ENCODE measurements around the gene MBNL1. TPM values are rescaled to one million over a fixed set of nuclear protein-coding genes. Genes with fewer than 3 reads are reported as not detected.

Gene MBNL1
- polyA plus RNA-seq, 4 donors: 39.6 to 48.7 (median 40.6) TPM

DNA sequence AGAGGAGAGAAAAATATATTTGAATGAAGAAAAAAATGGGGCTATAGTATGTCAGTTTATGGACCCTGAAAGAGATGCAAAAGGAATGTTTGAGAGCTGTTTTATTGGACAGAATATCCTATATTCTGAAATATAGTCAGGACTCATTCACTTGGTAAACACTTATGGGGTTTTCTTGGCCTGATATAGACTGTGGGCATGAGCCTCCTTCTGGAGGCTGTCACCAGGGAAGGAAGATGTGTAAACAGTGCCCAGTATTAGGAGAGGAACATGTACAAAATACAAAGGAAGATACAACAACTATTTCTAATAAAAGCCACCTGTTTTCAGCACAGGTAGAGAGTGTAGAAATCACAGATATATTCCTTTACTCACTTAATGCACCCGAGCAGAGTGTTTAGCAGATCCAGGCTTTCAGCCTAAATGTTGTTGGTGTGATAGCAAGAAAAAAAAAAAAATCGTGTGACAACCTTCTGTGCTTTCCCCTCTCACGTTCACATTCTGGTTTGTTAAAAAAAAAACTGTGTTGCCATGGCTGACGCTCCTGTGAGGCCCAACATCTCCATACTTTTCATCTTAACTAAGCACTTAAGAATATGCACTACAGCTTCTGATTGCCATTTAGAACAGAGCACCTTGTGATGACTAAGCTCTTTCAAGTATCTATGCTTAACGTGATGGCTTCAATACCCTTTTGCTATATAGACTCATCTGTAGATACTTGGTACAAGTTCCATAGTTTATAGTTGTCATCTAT is 134.1 kb downstream of the MBNL1 start:
- FAIRE-seq: no peak
- peaks cover 0 to 22% (median 11%) of the 10 kb centered on the region in 3 donors for H3K4me1 ChIP-seq (ENCODE audit: control insufficient read depth in 3 of 3, insufficient read depth in 2 of 3, low read depth in 1 of 3, low read length in 2 of 3)
- no peak overlapping the region for H3K4me3 ChIP-seq (ENCODE audit: low read depth in 1 of 3, low read length in 3 of 3)
- WGBS, 3 donors: 52 to 64% (median 55%) methylated on average over 5 of the region's 5 CpGs
- H3K9me3 ChIP-seq (ENCODE audit: control insufficient read depth in 2 of 2, insufficient read depth in 1 of 2, low read depth in 1 of 2, low read length in 1 of 2): no peaks in the 10 kb centered on the region
- H3K36me3 ChIP-seq (ENCODE audit: control insufficient read depth in 3 of 3, insufficient read depth in 2 of 3, low read depth in 1 of 3, low read length in 3 of 3): no peaks in the 10 kb centered on the region
- H3K27ac ChIP-seq (ENCODE audit: low read depth in 1 of 3, low read length in 2 of 3): peak overlapping the region in 1 of 3 donors; percentile 79
- DNase-seq: no peak
- H3K27me3 ChIP-seq (ENCODE audit: control insufficient read depth in 3 of 3, insufficient read depth in 3 of 3, low read length in 3 of 3): no peaks in the 10 kb centered on the region

- FAIRE-seq (no peak), DNase-seq (peak in 1 of 2 donors; percentile 39)
- Histone ChIP-seq H3K36me3 (ENCODE audit: control insufficient read depth in 3 of 3, insufficient read depth in 2 of 3, low read depth in 1 of 3, low read length in 3 of 3) (no peaks in the 10 kb centered on the region), H3K27me3 (ENCODE audit: control insufficient read depth in 3 of 3, insufficient read depth in 3 of 3, low read length in 3 of 3) (no peaks in the 10 kb centered on the region), H3K9me3 (ENCODE audit: control insufficient read depth in 2 of 2, insufficient read depth in 1 of 2, low read depth in 1 of 2, low read length in 1 of 2) (no peaks in the 10 kb centered on the region), H3K4me3 (ENCODE audit: low read depth in 1 of 3, low read length in 3 of 3) (no peak overlapping the region), H3K4me1 (ENCODE audit: control insufficient read depth in 3 of 3, insufficient read depth in 2 of 3, low read depth in 1 of 3, low read length in 2 of 3) (peaks cover 0 to 22% (median 9%) of the 10 kb centered on the region in 3 donors), H3K27ac (ENCODE audit: low read depth in 1 of 3, low read length in 2 of 3) (peak overlapping the region in 1 of 3 donors; percentile 7)
- 71 to 84% (median 84%) methylated on average over 2 of the region's 2 CpGs for WGBS, 3 donors
These were observed 134.9 kb downstream of the MBNL1 start for GRCh38 chr3:152403632-152404066.

- Histone ChIP-seq H3K36me3 (ENCODE audit: control insufficient read depth in 3 of 3, insufficient read depth in 2 of 3, low read depth in 1 of 3, low read length in 3 of 3) (no peaks in the 10 kb centered on the region), H3K27me3 (ENCODE audit: control insufficient read depth in 3 of 3, insufficient read depth in 3 of 3, low read length in 3 of 3) (no peaks in the 10 kb centered on the region), H3K9me3 (ENCODE audit: control insufficient read depth in 2 of 2, insufficient read depth in 1 of 2, low read depth in 1 of 2, low read length in 1 of 2) (no peaks in the 10 kb centered on the region), H3K4me1 (ENCODE audit: control insufficient read depth in 3 of 3, insufficient read depth in 2 of 3, low read depth in 1 of 3, low read length in 2 of 3) (peaks cover 0 to 19% (median 3%) of the 10 kb centered on the region in 3 donors), H3K27ac (ENCODE audit: low read depth in 1 of 3, low read length in 2 of 3) (no peak overlapping the region), H3K4me3 (ENCODE audit: low read depth in 1 of 3, low read length in 3 of 3) (no peak overlapping the region)
- WGBS, 3 donors: 84 to 95% (median 95%) methylated on average over 1 of the region's 1 CpG
- peak; percentile 15 for FAIRE-seq
- no peak for DNase-seq
These were observed 136.2 kb downstream of the MBNL1 start for GRCh38 chr3:152404976-152405375.

DNA sequence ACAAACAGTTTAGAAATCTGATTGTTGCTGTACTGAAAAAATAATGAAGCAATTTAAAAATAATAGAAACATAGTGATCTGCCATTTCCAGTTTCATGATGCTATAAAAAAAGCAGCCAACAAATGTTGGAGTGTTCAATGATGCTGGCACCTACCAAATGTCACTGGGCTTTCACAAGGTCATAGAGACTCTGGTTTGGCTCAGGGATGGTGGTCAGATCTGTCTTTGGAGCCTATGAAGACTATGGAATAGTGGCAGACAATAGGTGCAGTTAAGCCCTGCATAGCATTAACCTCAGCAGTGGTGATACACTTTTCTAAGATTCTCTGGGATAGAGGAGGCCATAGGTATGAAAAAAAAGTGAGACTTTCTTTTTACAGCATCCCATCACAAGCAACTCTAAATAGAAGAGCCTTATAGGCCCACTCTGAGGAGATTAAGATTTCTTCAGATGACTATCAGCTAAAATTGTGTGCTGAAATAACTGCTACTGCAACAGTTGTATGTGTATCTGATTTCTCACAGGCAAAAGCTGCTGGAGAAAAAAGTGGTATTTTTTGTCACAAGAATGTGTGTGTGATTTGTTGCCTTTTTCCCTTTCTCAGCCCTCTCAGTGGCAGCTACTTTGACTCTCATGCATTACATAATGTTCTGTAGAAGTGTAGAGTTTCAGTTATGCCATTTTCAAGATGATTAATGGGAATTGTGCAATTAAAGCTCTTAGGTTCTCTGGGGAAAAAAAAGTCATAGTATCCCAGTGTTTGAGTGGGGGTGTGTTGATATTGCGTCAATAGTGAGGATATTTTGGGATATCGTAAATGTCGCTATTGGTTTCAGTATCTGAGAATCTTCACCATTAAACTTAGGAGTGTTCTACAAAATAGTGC is 137.4 kb downstream of the MBNL1 start:
- 74 to 93% (median 85%) methylated on average over 3 of the region's 3 CpGs for WGBS, 3 donors
- no peaks in the 10 kb centered on the region for H3K27me3 ChIP-seq (ENCODE audit: control insufficient read depth in 3 of 3, insufficient read depth in 3 of 3, low read length in 3 of 3)
- peaks cover 0 to 15% (median 3%) of the 10 kb centered on the region in 3 donors for H3K4me1 ChIP-seq (ENCODE audit: control insufficient read depth in 3 of 3, insufficient read depth in 2 of 3, low read depth in 1 of 3, low read length in 2 of 3)
- peak overlapping the region in 2 of 3 donors; percentile 11 to 47 for H3K27ac ChIP-seq (ENCODE audit: low read depth in 1 of 3, low read length in 2 of 3)
- H3K36me3 ChIP-seq (ENCODE audit: control insufficient read depth in 3 of 3, insufficient read depth in 2 of 3, low read depth in 1 of 3, low read length in 3 of 3): no peaks in the 10 kb centered on the region
- FAIRE-seq (no peak), DNase-seq (no peak)
- no peaks in the 10 kb centered on the region for H3K9me3 ChIP-seq (ENCODE audit: control insufficient read depth in 2 of 2, insufficient read depth in 1 of 2, low read depth in 1 of 2, low read length in 1 of 2)
- no peak overlapping the region for H3K4me3 ChIP-seq (ENCODE audit: low read depth in 1 of 3, low read length in 3 of 3)

GRCh38 chr3:152413240-152413639 is 144.5 kb downstream of the MBNL1 start:
- WGBS, 3 donors: 75 to 91% (median 80%) methylated on average over 2 of the region's 2 CpGs
- no peak for FAIRE-seq
- Histone ChIP-seq H3K27me3 (ENCODE audit: control insufficient read depth in 3 of 3, insufficient read depth in 3 of 3, low read length in 3 of 3) (no peaks in the 10 kb centered on the region), H3K9me3 (ENCODE audit: control insufficient read depth in 2 of 2, insufficient read depth in 1 of 2, low read depth in 1 of 2, low read length in 1 of 2) (no peaks in the 10 kb centered on the region), H3K4me1 (ENCODE audit: control insufficient read depth in 3 of 3, insufficient read depth in 2 of 3, low read depth in 1 of 3, low read length in 2 of 3) (no peaks in the 10 kb centered on the region), H3K27ac (ENCODE audit: low read depth in 1 of 3, low read length in 2 of 3) (no peak overlapping the region), H3K4me3 (ENCODE audit: low read depth in 1 of 3, low read length in 3 of 3) (no peak overlapping the region), H3K36me3 (ENCODE audit: control insufficient read depth in 3 of 3, insufficient read depth in 2 of 3, low read depth in 1 of 3, low read length in 3 of 3) (peaks cover 0 to 7% (median 0%) of the 10 kb centered on the region in 3 donors)
- no peak for DNase-seq

DNA sequence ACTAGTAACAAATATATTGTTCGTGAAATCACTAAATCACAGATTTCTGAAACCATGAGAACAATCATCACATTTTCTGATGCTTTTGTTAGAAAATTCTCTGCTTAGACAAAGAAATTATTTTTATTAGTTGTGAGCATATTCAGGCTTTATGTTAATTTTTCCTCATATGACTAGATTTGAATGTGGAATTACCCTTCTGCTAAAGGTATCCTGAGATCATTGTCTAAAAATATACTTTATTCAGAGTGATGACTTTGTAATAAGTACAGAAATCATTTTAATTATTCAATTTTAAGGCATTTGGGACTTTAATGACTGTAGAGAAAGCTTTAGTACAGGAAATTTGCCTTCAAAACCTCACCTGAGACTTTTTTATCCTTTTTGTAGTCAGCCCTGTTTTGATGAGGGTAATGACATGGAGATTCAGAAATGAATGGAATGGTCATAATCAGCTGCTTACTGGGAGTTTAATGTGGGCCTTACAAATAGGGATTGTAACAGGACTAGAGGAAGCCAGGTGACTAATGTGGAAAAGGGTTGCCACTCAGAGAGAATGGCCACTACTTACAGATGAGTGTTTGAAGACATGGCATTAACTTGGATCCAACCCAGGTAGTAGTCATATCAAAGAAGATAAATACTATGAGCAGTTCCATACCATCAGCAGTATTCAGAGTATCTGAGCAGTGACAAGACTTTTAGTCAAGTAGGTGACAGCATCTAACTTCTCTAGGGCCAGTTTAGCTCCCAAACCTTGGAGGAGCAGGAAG is 148.3 kb downstream of the MBNL1 start:
- Histone ChIP-seq H3K4me3 (ENCODE audit: low read depth in 1 of 3, low read length in 3 of 3) (no peak overlapping the region), H3K4me1 (ENCODE audit: control insufficient read depth in 3 of 3, insufficient read depth in 2 of 3, low read depth in 1 of 3, low read length in 2 of 3) (no peaks in the 10 kb centered on the region), H3K36me3 (ENCODE audit: control insufficient read depth in 3 of 3, insufficient read depth in 2 of 3, low read depth in 1 of 3, low read length in 3 of 3) (peaks cover 3 to 22% (median 21%) of the 10 kb centered on the region in 3 donors), H3K9me3 (ENCODE audit: control insufficient read depth in 2 of 2, insufficient read depth in 1 of 2, low read depth in 1 of 2, low read length in 1 of 2) (peaks cover 0 to 16% of the 10 kb centered on the region in 2 donors), H3K27ac (ENCODE audit: low read depth in 1 of 3, low read length in 2 of 3) (no peak overlapping the region), H3K27me3 (ENCODE audit: control insufficient read depth in 3 of 3, insufficient read depth in 3 of 3, low read length in 3 of 3) (no peaks in the 10 kb centered on the region)
- 97 to 98% (median 98%) methylated on average over 1 of the region's 1 CpG for WGBS, 3 donors
- FAIRE-seq (no peak), DNase-seq (no peak)

- peak overlapping the region in 1 of 3 donors; percentile 4 for H3K27ac ChIP-seq (ENCODE audit: low read depth in 1 of 3, low read length in 2 of 3)
- no peak for FAIRE-seq
- H3K27me3 ChIP-seq (ENCODE audit: control insufficient read depth in 3 of 3, insufficient read depth in 3 of 3, low read length in 3 of 3): no peaks in the 10 kb centered on the region
- H3K36me3 ChIP-seq (ENCODE audit: control insufficient read depth in 3 of 3, insufficient read depth in 2 of 3, low read depth in 1 of 3, low read length in 3 of 3): peaks cover 3 to 22% (median 21%) of the 10 kb centered on the region in 3 donors
- H3K9me3 ChIP-seq (ENCODE audit: control insufficient read depth in 2 of 2, insufficient read depth in 1 of 2, low read depth in 1 of 2, low read length in 1 of 2): peaks cover 0 to 16% of the 10 kb centered on the region in 2 donors
- H3K4me1 ChIP-seq (ENCODE audit: control insufficient read depth in 3 of 3, insufficient read depth in 2 of 3, low read depth in 1 of 3, low read length in 2 of 3): no peaks in the 10 kb centered on the region
- H3K4me3 ChIP-seq (ENCODE audit: low read depth in 1 of 3, low read length in 3 of 3): no peak overlapping the region
- WGBS, 3 donors: 88 to 94% (median 91%) methylated on average over 7 of the region's 7 CpGs
- no peak for DNase-seq
These were observed 151.0 kb downstream of the MBNL1 start for GRCh38 chr3:152419748-152420147.

DNA sequence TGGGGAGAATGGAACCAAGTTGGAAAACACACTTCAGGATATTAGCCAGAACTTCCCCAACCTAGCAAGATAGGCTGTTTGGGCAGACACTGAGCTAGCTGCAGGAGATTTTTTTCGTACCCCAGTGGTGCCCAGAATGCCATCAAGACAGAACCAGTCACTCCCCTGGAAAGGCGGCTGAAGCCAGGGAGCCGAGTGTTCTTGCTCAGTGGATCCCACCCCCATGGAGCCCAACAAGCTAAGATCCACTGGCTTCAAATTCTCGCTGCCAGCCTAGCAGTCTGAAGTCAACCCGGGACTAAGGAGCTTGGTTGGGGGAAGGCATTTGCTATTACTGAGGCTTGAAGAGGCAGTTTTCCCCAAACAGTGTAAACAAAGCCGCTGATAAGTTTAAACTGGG is 152.4 kb downstream of the MBNL1 start:
- Histone ChIP-seq H3K36me3 (ENCODE audit: control insufficient read depth in 3 of 3, insufficient read depth in 2 of 3, low read depth in 1 of 3, low read length in 3 of 3) (peaks cover 3 to 22% (median 21%) of the 10 kb centered on the region in 3 donors), H3K4me1 (ENCODE audit: control insufficient read depth in 3 of 3, insufficient read depth in 2 of 3, low read depth in 1 of 3, low read length in 2 of 3) (no peaks in the 10 kb centered on the region), H3K27me3 (ENCODE audit: control insufficient read depth in 3 of 3, insufficient read depth in 3 of 3, low read length in 3 of 3) (no peaks in the 10 kb centered on the region), H3K27ac (ENCODE audit: low read depth in 1 of 3, low read length in 2 of 3) (no peak overlapping the region), H3K9me3 (ENCODE audit: control insufficient read depth in 2 of 2, insufficient read depth in 1 of 2, low read depth in 1 of 2, low read length in 1 of 2) (peaks cover 0 to 16% of the 10 kb centered on the region in 2 donors), H3K4me3 (ENCODE audit: low read depth in 1 of 3, low read length in 3 of 3) (no peak overlapping the region)
- 95 to 100% (median 98%) methylated on average over 6 of the region's 6 CpGs for WGBS, 3 donors
- FAIRE-seq: no peak
- DNase-seq: no peak
